Hindlimb muscle (tissue), 1 donor: ENCODE measurements around the gene TCERG1. TPM values are rescaled to one million over a fixed set of nuclear protein-coding genes. Genes with fewer than 3 reads are reported as not detected.

Experiments used
- DNase-seq: peaks from one replicate; pipeline ENCODE4 v3.0.0-alpha.2; 2013
- polyA plus RNA-seq: library from polyadenylated mRNA; unstranded; fragments of 120-200 nt; gene quantifications from one replicate; pipeline ENCODE4 v1.2.1, GENCODE V29; 2013; ENCODE audit not compliant: insufficient read length

TCERG1 gene
- polyA plus RNA-seq, result 69.2 TPM

GRCh38 chr5:146446861-146447733 is at the start of gene TCERG1:
Gene TCERG1 (plus strand): TSS chr5:146447333. CDS start chr5:146447350, 17 bp downstream.
- DNase-seq, result peak; percentile 100

- no peak for DNase-seq
These were observed 48.3 kb upstream of the TCERG1 start for GRCh38 chr5:146398826-146399225.

- DNase-seq, result no peak
These were observed 47.7 kb upstream of the TCERG1 start for GRCh38 chr5:146399481-146399880.

GRCh38 chr5:146400201-146400600 is 46.9 kb upstream of the TCERG1 start:
- no peak for DNase-seq

GRCh38 chr5:146401021-146401420 is 46.1 kb upstream of the TCERG1 start:
- no peak for DNase-seq

GRCh38 chr5:146402949-146403348 is 44.2 kb upstream of the TCERG1 start:
- no peak for DNase-seq

GRCh38 chr5:146409054-146409671 is 38.0 kb upstream of the TCERG1 start:
- DNase-seq, result no peak

GRCh38 chr5:146410272-146410671 is 36.9 kb upstream of the TCERG1 start:
- DNase-seq, result no peak

- no peak for DNase-seq
These were observed 27.4 kb upstream of the TCERG1 start for GRCh38 chr5:146419696-146420095.

GRCh38 chr5:146425023-146425422 is 22.1 kb upstream of the TCERG1 start:
- DNase-seq, result no peak

- no peak for DNase-seq
These were observed 20.8 kb upstream of the TCERG1 start for GRCh38 chr5:146426305-146426704.

- DNase-seq, result peak; percentile 35
These were observed 20.1 kb upstream of the TCERG1 start for GRCh38 chr5:146426853-146427618.

GRCh38 chr5:146427619-146427997 is 19.5 kb upstream of the TCERG1 start:
- DNase-seq, result no peak

- DNase-seq, result no peak
These were observed 18.5 kb upstream of the TCERG1 start for GRCh38 chr5:146428658-146429057.

- no peak for DNase-seq
These were observed 6.8 kb upstream of the TCERG1 start for GRCh38 chr5:146440353-146440752.

- no peak for DNase-seq
These were observed 6.2 kb upstream of the TCERG1 start for GRCh38 chr5:146440870-146441495.

- DNase-seq, result no peak
These were observed 5.2 kb upstream of the TCERG1 start for GRCh38 chr5:146441896-146442295.

- no peak for DNase-seq
These were observed 724 bp downstream of the TCERG1 start for GRCh38 chr5:146447734-146448380.

- DNase-seq, result no peak
These were observed 1.8 kb downstream of the TCERG1 start for GRCh38 chr5:146448783-146449519.

- no peak for DNase-seq
These were observed 2.9 kb downstream of the TCERG1 start for GRCh38 chr5:146450002-146450401.

GRCh38 chr5:146451411-146451810 is 4.3 kb downstream of the TCERG1 start:
- no peak for DNase-seq
